ENCODE measurements around the gene LPAR6. TPM values are rescaled to one million over a fixed set of nuclear protein-coding genes. Genes with fewer than 3 reads are reported as not detected.

LPAR6 gene
- total RNA-seq, 1 experiment from 2014 or later = 5.5 TPM

DNA sequence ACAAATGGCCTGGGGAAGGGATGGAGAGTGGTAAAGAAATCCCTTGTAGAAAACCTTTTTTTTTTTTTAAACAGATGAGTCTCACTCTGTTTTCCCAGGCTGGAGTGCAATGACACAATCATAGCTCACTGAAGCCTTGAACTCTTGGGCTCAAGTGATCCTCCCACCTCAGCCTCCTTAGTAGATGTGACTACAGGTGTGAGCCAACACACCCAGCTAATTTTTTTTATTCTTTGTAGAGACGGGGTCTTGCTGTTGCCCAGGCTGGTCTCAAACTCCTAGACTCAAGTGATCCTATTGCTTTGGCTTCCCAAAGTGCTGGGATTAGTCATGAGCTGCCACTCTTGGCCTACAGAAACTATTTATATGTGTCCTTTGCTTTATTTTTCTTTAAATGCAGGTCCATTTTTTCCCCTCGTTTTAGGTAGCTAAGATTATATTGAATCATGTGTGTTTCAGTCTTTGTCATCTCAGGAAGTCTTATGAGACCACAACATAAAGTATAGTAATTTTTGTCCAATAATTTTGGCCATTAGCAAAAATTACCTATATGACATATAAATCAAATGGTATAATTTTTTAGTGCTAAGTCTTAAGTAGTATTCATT lies 10.5 kb downstream of the LPAR6 start:
- no peak for DNase-seq
- Histone ChIP-seq H3K27me3 (ENCODE audit: control insufficient read depth, insufficient read depth, low read length) (no peaks in the 10 kb centered on the region), H3K36me3 (replicated peaks; ENCODE audit: control insufficient read depth, insufficient read depth, low read length) (no peaks in the 10 kb centered on the region), H3K4me3 (ENCODE audit: insufficient read depth, low read depth, low read length) (no peak overlapping the region)

GRCh38 chr13:48401480-48401879 lies 11.4 kb downstream of the LPAR6 start:
- Histone ChIP-seq H3K27me3 (ENCODE audit: control insufficient read depth, insufficient read depth, low read length) (no peaks in the 10 kb centered on the region), H3K36me3 (replicated peaks; ENCODE audit: control insufficient read depth, insufficient read depth, low read length) (no peaks in the 10 kb centered on the region), H3K4me3 (ENCODE audit: insufficient read depth, low read depth, low read length) (no peak overlapping the region)
- no peak for DNase-seq

DNA sequence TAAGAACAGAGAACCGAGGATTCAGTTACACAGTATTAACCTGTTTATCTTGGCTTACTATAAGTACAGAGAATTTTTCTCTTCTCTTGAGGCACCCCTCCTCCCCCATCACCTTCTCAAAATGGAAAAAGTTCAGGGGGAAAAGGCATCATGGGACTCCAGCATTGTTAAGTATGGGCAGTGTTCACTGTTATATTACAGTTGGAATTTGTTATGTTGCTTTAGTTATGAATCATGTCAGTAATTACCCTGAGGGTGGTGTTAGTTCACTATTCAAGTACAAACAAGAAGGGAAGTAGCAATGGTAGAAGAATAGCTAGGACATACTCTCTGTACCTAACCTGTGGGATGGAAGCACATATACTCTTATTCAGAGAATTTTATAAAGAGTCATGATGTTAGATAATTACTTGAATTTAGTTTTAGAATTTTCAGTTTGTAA lies 12.0 kb downstream of the LPAR6 start:
- Histone ChIP-seq H3K36me3 (replicated peaks; ENCODE audit: control insufficient read depth, insufficient read depth, low read length) (no peaks in the 10 kb centered on the region), H3K27me3 (ENCODE audit: control insufficient read depth, insufficient read depth, low read length) (no peaks in the 10 kb centered on the region), H3K4me3 (ENCODE audit: insufficient read depth, low read depth, low read length) (no peak overlapping the region)
- DNase-seq = no peak

- H3K36me3 ChIP-seq (replicated peaks; ENCODE audit: control insufficient read depth, insufficient read depth, low read length) = no peaks in the 10 kb centered on the region
- no peaks in the 10 kb centered on the region for H3K27me3 ChIP-seq (ENCODE audit: control insufficient read depth, insufficient read depth, low read length)
- H3K4me3 ChIP-seq (ENCODE audit: insufficient read depth, low read depth, low read length) = no peak overlapping the region
- DNase-seq = no peak
Measured at GRCh38 chr13:48400090-48400694, 12.7 kb downstream of the LPAR6 start.

GRCh38 chr13:48398450-48399095 lies 14.3 kb downstream of the LPAR6 start:
- Histone ChIP-seq H3K36me3 (replicated peaks; ENCODE audit: control insufficient read depth, insufficient read depth, low read length) (no peaks in the 10 kb centered on the region), H3K27me3 (ENCODE audit: control insufficient read depth, insufficient read depth, low read length) (no peaks in the 10 kb centered on the region), H3K4me3 (ENCODE audit: insufficient read depth, low read depth, low read length) (no peak overlapping the region)
- no peak for DNase-seq

DNA sequence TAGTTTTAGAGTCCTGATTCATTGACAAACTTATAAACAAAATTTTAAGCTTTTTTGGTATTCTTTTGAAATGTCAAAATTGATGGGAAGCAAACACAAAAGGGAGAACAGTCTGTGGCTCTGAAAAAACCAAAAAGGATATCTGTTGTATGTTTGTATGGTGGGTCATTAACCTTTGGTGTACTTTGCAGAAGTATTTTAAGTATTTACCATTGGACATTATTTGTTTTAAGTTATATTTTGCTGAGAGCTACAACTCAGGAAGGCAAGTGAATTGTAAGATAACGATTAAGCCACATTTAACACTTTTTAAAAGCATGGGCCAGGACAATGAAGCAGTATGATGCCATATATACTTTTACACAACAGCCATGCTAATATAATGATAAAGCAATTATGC lies 15.2 kb downstream of the LPAR6 start:
- Histone ChIP-seq H3K4me3 (ENCODE audit: insufficient read depth, low read depth, low read length) (no peak overlapping the region), H3K27me3 (ENCODE audit: control insufficient read depth, insufficient read depth, low read length) (no peaks in the 10 kb centered on the region), H3K36me3 (replicated peaks; ENCODE audit: control insufficient read depth, insufficient read depth, low read length) (no peaks in the 10 kb centered on the region)
- DNase-seq = no peak

- Histone ChIP-seq H3K4me3 (ENCODE audit: insufficient read depth, low read depth, low read length) (no peak overlapping the region), H3K27me3 (ENCODE audit: control insufficient read depth, insufficient read depth, low read length) (no peaks in the 10 kb centered on the region), H3K36me3 (replicated peaks; ENCODE audit: control insufficient read depth, insufficient read depth, low read length) (no peaks in the 10 kb centered on the region)
- DNase-seq = no peak
Measured at GRCh38 chr13:48393698-48394085, 19.2 kb downstream of the LPAR6 start.

GRCh38 chr13:48393030-48393697 lies 19.7 kb downstream of the LPAR6 start:
- Histone ChIP-seq H3K27me3 (ENCODE audit: control insufficient read depth, insufficient read depth, low read length) (no peaks in the 10 kb centered on the region), H3K36me3 (replicated peaks; ENCODE audit: control insufficient read depth, insufficient read depth, low read length) (no peaks in the 10 kb centered on the region), H3K4me3 (ENCODE audit: insufficient read depth, low read depth, low read length) (no peak overlapping the region)
- no peak for DNase-seq

DNA sequence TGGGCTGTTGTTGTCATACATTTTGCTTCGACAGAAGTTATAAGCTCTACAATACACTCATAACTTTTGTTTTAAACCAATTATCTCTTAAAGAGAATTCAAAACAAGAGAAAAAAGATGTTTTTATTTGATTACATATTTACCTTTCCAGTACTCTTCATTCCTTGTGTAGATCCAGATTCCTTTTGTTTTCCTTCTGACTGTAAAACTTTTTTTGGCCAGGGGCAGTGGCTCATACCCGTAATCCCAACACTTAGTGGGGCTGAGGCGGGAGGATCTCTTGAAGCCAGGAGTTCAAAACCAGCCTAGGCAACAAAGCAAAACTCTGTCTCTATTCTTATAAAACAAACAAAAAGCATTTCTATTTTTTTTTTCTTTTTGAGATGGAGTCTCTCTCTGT lies 21.7 kb downstream of the LPAR6 start:
- Histone ChIP-seq H3K4me3 (ENCODE audit: insufficient read depth, low read depth, low read length) (no peak overlapping the region), H3K36me3 (replicated peaks; ENCODE audit: control insufficient read depth, insufficient read depth, low read length) (no peaks in the 10 kb centered on the region), H3K27me3 (ENCODE audit: control insufficient read depth, insufficient read depth, low read length) (no peaks in the 10 kb centered on the region)
- DNase-seq = no peak

GRCh38 chr13:48386816-48387215 lies 26.1 kb downstream of the LPAR6 start:
- no peak for DNase-seq
- no peaks in the 10 kb centered on the region for H3K27me3 ChIP-seq (ENCODE audit: control insufficient read depth, insufficient read depth, low read length)
- no peak overlapping the region for H3K4me3 ChIP-seq (ENCODE audit: insufficient read depth, low read depth, low read length)
- H3K36me3 ChIP-seq (replicated peaks; ENCODE audit: control insufficient read depth, insufficient read depth, low read length) = no peaks in the 10 kb centered on the region

- no peak overlapping the region for H3K4me3 ChIP-seq (ENCODE audit: insufficient read depth, low read depth, low read length)
- no peaks in the 10 kb centered on the region for H3K27me3 ChIP-seq (ENCODE audit: control insufficient read depth, insufficient read depth, low read length)
- H3K36me3 ChIP-seq (replicated peaks; ENCODE audit: control insufficient read depth, insufficient read depth, low read length) = no peaks in the 10 kb centered on the region
- no peak for DNase-seq
Measured at GRCh38 chr13:48383384-48383783, 29.5 kb downstream of the LPAR6 start.

DNA sequence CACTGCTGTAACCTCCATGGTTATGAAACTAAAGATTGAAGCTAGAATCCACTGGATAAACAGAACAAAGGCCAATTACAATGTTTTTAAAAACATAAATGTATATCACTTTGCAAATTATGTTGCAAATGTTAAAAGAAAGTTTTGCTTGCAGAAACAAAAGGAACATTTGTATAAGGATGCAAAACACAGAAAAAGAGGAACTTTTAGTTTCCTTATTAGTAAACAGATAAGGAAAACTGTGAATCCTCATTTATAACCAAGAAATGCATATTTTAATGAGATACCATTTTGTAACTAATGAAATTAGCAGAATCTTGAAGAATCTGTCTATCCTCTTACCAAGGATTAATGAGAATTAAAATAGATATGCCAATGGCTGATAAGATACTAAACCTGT lies 32.3 kb downstream of the LPAR6 start:
- no peaks in the 10 kb centered on the region for H3K27me3 ChIP-seq (ENCODE audit: control insufficient read depth, insufficient read depth, low read length)
- no peak for DNase-seq
- H3K4me3 ChIP-seq (ENCODE audit: insufficient read depth, low read depth, low read length) = no peak overlapping the region
- H3K36me3 ChIP-seq (replicated peaks; ENCODE audit: control insufficient read depth, insufficient read depth, low read length) = no peaks in the 10 kb centered on the region

GRCh38 chr13:48377857-48378256 lies 35.1 kb downstream of the LPAR6 start:
- Histone ChIP-seq H3K36me3 (replicated peaks; ENCODE audit: control insufficient read depth, insufficient read depth, low read length) (no peaks in the 10 kb centered on the region), H3K27me3 (ENCODE audit: control insufficient read depth, insufficient read depth, low read length) (no peaks in the 10 kb centered on the region), H3K4me3 (ENCODE audit: insufficient read depth, low read depth, low read length) (no peak overlapping the region)
- no peak for DNase-seq

DNA sequence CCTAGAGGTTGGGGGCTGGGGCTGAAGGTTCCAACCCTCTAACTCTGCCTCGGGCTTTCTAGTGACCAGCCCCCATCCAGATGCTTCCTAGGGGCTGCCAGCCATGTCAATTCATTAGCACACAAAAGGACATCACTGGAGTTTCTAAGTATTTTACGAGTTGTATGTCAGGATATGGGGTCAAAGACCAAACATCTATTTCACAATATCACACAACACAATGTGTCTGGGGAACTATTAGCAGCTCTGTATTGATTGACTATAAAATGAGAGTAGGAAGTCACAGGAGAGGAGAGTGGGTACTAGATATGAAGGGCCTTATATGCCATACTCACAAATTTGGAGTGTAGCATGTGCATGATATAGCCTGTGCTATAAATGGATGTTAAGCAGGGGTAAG lies 42.1 kb downstream of the LPAR6 start:
- Histone ChIP-seq H3K36me3 (replicated peaks; ENCODE audit: control insufficient read depth, insufficient read depth, low read length) (no peaks in the 10 kb centered on the region), H3K4me3 (ENCODE audit: insufficient read depth, low read depth, low read length) (no peak overlapping the region), H3K27me3 (ENCODE audit: control insufficient read depth, insufficient read depth, low read length) (no peaks in the 10 kb centered on the region)
- DNase-seq = no peak

- DNase-seq = no peak
- no peak overlapping the region for H3K4me3 ChIP-seq (ENCODE audit: insufficient read depth, low read depth, low read length)
- H3K36me3 ChIP-seq (replicated peaks; ENCODE audit: control insufficient read depth, insufficient read depth, low read length) = no peaks in the 10 kb centered on the region
- H3K27me3 ChIP-seq (ENCODE audit: control insufficient read depth, insufficient read depth, low read length) = no peaks in the 10 kb centered on the region
Measured at GRCh38 chr13:48369988-48370387, 42.9 kb downstream of the LPAR6 start.
